K562 (cell line): ENCODE measurements around the gene LMAN2. TPM values are rescaled to one million over a fixed set of nuclear protein-coding genes. Genes with fewer than 3 reads are reported as not detected.

Experiments
- DIDO1 ChIP-seq: fragments of 450-650 bp; IDR thresholded peaks from 2 replicates; pipeline ENCODE4 v1.6.1; 2016; ENCODE audit warnings: low read depth, missing biosample characterization, missing genetic modification characterization
- EZH2 ChIP-seq: IDR thresholded peaks from 2 replicates; pipeline ENCODE4 v1.6.1; 2012; ENCODE audit warnings: low read depth, mild to moderate bottlenecking, inconsistent platforms, low read length, borderline replicate concordance
- FOSL1 ChIP-seq: fragments of 200-800 bp; sonication (Bioruptor generic); conservative IDR thresholded peaks from 2 replicates; pipeline ENCODE4 v1.6.1; 2016; ENCODE audit warnings: missing genetic modification characterization, missing compliant biosample characterization
- MEF2D ChIP-seq: conservative IDR thresholded peaks from 2 replicates; pipeline ENCODE4 v1.6.1; 2016; ENCODE audit warnings: low read depth, missing genetic modification characterization, missing compliant biosample characterization
- MTA1 ChIP-seq: fragments of 450-650 bp; IDR thresholded peaks from 2 replicates; pipeline ENCODE4 v1.6.1; 2017; ENCODE audit warnings: borderline replicate concordance
- RB1 ChIP-seq: fragments of 450-650 bp; IDR thresholded peaks from 2 replicates; pipeline ENCODE4 v1.6.1; 2017; ENCODE audit warnings: low read depth, mild to moderate bottlenecking
- RUNX1 ChIP-seq: sonication (generic); IDR thresholded peaks from 2 replicates; pipeline ENCODE4 v1.6.1; 2016; ENCODE audit warnings: antibody characterized with exemption, low read depth
- SMAD3 ChIP-seq: fragments of 450-650 bp; formaldehyde crosslinking; conservative IDR thresholded peaks from 2 replicates; pipeline ENCODE4 v1.4.0; 2020; ENCODE audit warnings: mild to moderate bottlenecking
- SRF ChIP-seq, 2 experiments: fragments of 250-450, 450-650 bp in 1 of 2; sonication (Bioruptor Pico) in 1 of 2; sonication (generic) in 1 of 2; formaldehyde crosslinking; IDR thresholded peaks; 2 replicates each; pipeline versions ENCODE4 v1.5.0 to v1.5.1; 2020 to 2022; ENCODE audit warnings: mild to moderate bottlenecking in 1 of 2, missing genetic modification reagents in 1 of 2
- ZNF12 ChIP-seq: sonication (generic); formaldehyde crosslinking; IDR thresholded peaks from 2 replicates; pipeline ENCODE4 v1.4.0; 2020; ENCODE audit warnings: mild to moderate bottlenecking, missing genetic modification reagents
- ZNF143 ChIP-seq: sonication (generic); formaldehyde crosslinking; IDR thresholded peaks from 2 replicates; pipeline ENCODE4 v1.9.0; 2022; ENCODE audit warnings: mild to moderate bottlenecking, missing genetic modification reagents
- ZNF76 ChIP-seq: fragments of 250-450 bp; sonication (Bioruptor Pico); IDR thresholded peaks from 2 replicates; pipeline ENCODE4 v1.4.0; 2020; ENCODE audit warnings: mild to moderate bottlenecking, moderate library complexity, borderline replicate concordance
- polyA plus RNA-seq, 8 experiments: library from polyadenylated mRNA; depleted of rRNA in 4 of 8; stranded (reverse) in 5 of 8; unstranded in 3 of 8; fragments of >200 nt; fragmentation: Nextera tagmentation in 2 of 8; fragmentation: Illumina TruSeq in 1 of 8; extraction: Ambion mirVana in 2 of 8; extraction: Trizol in 1 of 8; gene quantifications; 2 replicates each; pipeline versions ENCODE4 v1.2.1 to v1.2.3, GENCODE V29; 2011 to 2014; ENCODE audit warnings: inconsistent platforms in 1 of 8, missing spikeins in 1 of 8
- total RNA-seq, 7 experiments: library from RNA; depleted of rRNA in 6 of 7; stranded (reverse); fragments of >200 nt in 6 of 7; fragmentation: Illumina TruSeq in 2 of 7; extraction: Trizol in 2 of 7; gene quantifications; 2 replicates each; pipeline versions ENCODE4 v1.2.1 to v1.2.3, GENCODE V29; 2011 to 2021; ENCODE audit warnings: low replicate concordance in 1 of 7
- TF ChIP-seq, protein P1 (sequence below): sonication (generic); formaldehyde crosslinking; IDR thresholded peaks from 2 replicates; pipeline ENCODE4 v1.8.1; 2023; ENCODE audit warnings: mild to moderate bottlenecking, missing genetic modification reagents
- TF ChIP-seq, protein P2 (sequence below): fragments of 450-650 bp; IDR thresholded peaks from 2 replicates; pipeline ENCODE4 v1.6.1; 2014; ENCODE audit warnings: low read depth, mild to moderate bottlenecking, moderate library complexity, borderline replicate concordance
- TF ChIP-seq, protein P3 (sequence below): IDR thresholded peaks from 3 replicates; pipeline ENCODE4 v1.6.1; 2011; ENCODE audit warnings: borderline replicate concordance, mild to moderate bottlenecking; ENCODE audit not compliant: insufficient read length, insufficient read depth
- TF ChIP-seq, protein P4 (sequence below): sonication (generic); formaldehyde crosslinking; IDR thresholded peaks from 2 replicates; pipeline ENCODE4 v1.8.0; 2022; ENCODE audit warnings: mild to moderate bottlenecking, missing genetic modification reagents

Gene LMAN2
- total and polyA plus RNA-seq, 9 of the 15 experiments (the other 6 are each of a cell fraction or from before 2014, with no cell fraction given): 2.7 to 254 (median 136) TPM

DNA sequence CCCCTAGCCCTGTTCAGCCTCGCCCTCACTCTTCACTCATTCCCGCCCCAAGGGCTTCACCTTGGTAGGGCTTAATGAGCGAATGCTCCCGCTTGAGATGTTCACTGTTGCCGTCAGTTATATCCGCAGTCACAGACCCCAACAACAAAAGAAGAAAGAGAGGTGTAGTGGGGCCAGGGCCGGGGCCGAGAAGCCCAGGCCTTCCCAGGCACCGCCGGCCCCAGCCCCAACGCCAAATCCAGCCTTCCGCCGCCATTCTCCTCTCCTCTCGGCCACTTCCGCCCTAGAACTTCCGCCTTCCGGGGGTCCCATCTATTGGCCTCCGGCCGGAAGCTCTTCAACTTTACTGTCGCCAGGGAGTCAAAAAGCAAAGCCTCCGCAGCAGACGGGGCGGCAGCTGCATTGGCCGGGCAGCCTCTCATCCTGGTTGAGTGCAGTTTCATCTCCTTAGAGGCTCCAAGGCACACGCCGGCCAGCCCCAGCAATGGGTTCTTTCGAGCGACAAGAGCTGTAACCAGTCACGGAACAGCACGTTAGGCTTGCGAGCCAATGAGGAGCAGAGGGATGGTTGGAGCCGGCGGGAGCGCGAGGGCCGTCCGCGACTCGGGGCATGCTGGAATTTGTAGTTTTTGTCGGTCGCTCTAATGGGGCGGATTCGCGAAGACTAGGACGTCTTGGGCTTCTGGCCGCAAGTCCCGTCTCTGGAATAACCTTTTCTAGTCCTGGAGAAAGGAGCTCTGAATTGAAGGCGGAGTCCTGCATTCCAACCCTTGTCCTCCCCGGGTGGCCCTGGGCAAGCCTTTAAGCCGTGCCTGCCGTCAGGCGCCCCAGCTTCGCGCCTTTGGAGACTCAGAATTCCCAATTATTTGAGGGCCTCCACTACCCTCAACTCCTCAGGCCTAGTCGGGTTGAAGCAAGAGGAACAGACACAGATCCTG is at the start of gene LMAN2 (continued):
- TF ChIP-seq SMAD3 (CRISPR knock-in tag) (0 out of 2 replicates have a peak, but pooled peaks have one; percentile 37), RUNX1 (no peak), SRF (CRISPR knock-in tag; IDR thresholded peaks at IDR 0.05) (0 out of 4 replicates have a peak, but pooled peaks of 1 of the 2 experiments have one; percentile 26), DIDO1 (tag) (peak; percentile 92), EZH2 (no peak), ZNF143 (CRISPR knock-in tag) (peak; percentile 95), ZNF76 (CRISPR knock-in tag) (no peak; the same call in 1 of the 2 replicates), ZNF12 (CRISPR knock-in tag) (no peak; the same call in 1 of the 2 replicates), RB1 (peak; percentile 53), MTA1 (peak; percentile 45; the same call in 1 of the 2 replicates), FOSL1 (tag) (no peak; the same call in 1 of the 2 replicates), MEF2D (tag) (0 out of 2 replicates have a peak, but pooled peaks have one; percentile 21)
- TF ChIP-seq, protein P1, sequence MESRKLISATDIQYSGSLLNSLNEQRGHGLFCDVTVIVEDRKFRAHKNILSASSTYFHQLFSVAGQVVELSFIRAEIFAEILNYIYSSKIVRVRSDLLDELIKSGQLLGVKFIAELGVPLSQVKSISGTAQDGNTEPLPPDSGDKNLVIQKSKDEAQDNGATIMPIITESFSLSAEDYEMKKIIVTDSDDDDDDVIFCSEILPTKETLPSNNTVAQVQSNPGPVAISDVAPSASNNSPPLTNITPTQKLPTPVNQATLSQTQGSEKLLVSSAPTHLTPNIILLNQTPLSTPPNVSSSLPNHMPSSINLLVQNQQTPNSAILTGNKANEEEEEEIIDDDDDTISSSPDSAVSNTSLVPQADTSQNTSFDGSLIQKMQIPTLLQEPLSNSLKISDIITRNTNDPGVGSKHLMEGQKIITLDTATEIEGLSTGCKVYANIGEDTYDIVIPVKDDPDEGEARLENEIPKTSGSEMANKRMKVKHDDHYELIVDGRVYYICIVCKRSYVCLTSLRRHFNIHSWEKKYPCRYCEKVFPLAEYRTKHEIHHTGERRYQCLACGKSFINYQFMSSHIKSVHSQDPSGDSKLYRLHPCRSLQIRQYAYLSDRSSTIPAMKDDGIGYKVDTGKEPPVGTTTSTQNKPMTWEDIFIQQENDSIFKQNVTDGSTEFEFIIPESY: peak; percentile 98
- TF ChIP-seq, protein P2, sequence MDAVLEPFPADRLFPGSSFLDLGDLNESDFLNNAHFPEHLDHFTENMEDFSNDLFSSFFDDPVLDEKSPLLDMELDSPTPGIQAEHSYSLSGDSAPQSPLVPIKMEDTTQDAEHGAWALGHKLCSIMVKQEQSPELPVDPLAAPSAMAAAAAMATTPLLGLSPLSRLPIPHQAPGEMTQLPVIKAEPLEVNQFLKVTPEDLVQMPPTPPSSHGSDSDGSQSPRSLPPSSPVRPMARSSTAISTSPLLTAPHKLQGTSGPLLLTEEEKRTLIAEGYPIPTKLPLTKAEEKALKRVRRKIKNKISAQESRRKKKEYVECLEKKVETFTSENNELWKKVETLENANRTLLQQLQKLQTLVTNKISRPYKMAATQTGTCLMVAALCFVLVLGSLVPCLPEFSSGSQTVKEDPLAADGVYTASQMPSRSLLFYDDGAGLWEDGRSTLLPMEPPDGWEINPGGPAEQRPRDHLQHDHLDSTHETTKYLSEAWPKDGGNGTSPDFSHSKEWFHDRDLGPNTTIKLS: peak; percentile 90
- TF ChIP-seq, protein P3, sequence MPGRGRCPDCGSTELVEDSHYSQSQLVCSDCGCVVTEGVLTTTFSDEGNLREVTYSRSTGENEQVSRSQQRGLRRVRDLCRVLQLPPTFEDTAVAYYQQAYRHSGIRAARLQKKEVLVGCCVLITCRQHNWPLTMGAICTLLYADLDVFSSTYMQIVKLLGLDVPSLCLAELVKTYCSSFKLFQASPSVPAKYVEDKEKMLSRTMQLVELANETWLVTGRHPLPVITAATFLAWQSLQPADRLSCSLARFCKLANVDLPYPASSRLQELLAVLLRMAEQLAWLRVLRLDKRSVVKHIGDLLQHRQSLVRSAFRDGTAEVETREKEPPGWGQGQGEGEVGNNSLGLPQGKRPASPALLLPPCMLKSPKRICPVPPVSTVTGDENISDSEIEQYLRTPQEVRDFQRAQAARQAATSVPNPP: no peak
- TF ChIP-seq, protein P4, sequence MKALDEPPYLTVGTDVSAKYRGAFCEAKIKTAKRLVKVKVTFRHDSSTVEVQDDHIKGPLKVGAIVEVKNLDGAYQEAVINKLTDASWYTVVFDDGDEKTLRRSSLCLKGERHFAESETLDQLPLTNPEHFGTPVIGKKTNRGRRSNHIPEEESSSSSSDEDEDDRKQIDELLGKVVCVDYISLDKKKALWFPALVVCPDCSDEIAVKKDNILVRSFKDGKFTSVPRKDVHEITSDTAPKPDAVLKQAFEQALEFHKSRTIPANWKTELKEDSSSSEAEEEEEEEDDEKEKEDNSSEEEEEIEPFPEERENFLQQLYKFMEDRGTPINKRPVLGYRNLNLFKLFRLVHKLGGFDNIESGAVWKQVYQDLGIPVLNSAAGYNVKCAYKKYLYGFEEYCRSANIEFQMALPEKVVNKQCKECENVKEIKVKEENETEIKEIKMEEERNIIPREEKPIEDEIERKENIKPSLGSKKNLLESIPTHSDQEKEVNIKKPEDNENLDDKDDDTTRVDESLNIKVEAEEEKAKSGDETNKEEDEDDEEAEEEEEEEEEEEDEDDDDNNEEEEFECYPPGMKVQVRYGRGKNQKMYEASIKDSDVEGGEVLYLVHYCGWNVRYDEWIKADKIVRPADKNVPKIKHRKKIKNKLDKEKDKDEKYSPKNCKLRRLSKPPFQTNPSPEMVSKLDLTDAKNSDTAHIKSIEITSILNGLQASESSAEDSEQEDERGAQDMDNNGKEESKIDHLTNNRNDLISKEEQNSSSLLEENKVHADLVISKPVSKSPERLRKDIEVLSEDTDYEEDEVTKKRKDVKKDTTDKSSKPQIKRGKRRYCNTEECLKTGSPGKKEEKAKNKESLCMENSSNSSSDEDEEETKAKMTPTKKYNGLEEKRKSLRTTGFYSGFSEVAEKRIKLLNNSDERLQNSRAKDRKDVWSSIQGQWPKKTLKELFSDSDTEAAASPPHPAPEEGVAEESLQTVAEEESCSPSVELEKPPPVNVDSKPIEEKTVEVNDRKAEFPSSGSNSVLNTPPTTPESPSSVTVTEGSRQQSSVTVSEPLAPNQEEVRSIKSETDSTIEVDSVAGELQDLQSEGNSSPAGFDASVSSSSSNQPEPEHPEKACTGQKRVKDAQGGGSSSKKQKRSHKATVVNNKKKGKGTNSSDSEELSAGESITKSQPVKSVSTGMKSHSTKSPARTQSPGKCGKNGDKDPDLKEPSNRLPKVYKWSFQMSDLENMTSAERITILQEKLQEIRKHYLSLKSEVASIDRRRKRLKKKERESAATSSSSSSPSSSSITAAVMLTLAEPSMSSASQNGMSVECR (CRISPR knock-in tag): peak; percentile 92
